ENCODE measurements around the gene MAP3K7. TPM values are rescaled to one million over a fixed set of nuclear protein-coding genes. Genes with fewer than 3 reads are reported as not detected.

Gene MAP3K7
- total and polyA plus RNA-seq, 10 donors: 15.6 to 56.9 (median 39.8) TPM

- no peak for TF ChIP-seq POLR2AphosphoS5 (IDR thresholded peaks at IDR 0.05)
- no peak for TF ChIP-seq CTCF (IDR thresholded peaks at IDR 0.05 in 8 of 11, conservative IDR thresholded peaks at IDR 0.05 in 3 of 11)
- TF ChIP-seq POLR2A (IDR thresholded peaks at IDR 0.05): no peak
- H3K4me1 ChIP-seq: peaks cover 0 to 6% (median 0%) of the 10 kb centered on the region in 6 donors
- H3K27ac ChIP-seq: no peak overlapping the region
- H3K4me3 ChIP-seq: no peak overlapping the region
- no peaks in the 10 kb centered on the region for H3K36me3 ChIP-seq
- no peaks in the 10 kb centered on the region for H3K27me3 ChIP-seq (replicated peaks in 1 of 7)
- no peak for DNase-seq
- intact Hi-C loops (cut with DNase I; ENCODE audit: low total_unique reads): no loop called here
- no peaks in the 10 kb centered on the region for H3K9me3 ChIP-seq
- 89 to 95% (median 94%) methylated on average over 6 of the region's 6 CpGs for WGBS, 5 donors
Observed at GRCh38 chr6:90492798-90493197, 94.1 kb downstream of the MAP3K7 start.

- TF ChIP-seq CTCF (IDR thresholded peaks at IDR 0.05 in 8 of 11, conservative IDR thresholded peaks at IDR 0.05 in 3 of 11) (no peak), POLR2A (IDR thresholded peaks at IDR 0.05) (no peak), POLR2AphosphoS5 (IDR thresholded peaks at IDR 0.05) (no peak)
- intact Hi-C loops (cut with DNase I; ENCODE audit: low total_unique reads): no loop called here
- H3K9me3 ChIP-seq: no peaks in the 10 kb centered on the region
- no peaks in the 10 kb centered on the region for H3K36me3 ChIP-seq
- WGBS, 5 donors: 68 to 92% (median 78%) methylated on average over 1 of the region's 1 CpG
- H3K27me3 ChIP-seq (replicated peaks in 1 of 7): no peaks in the 10 kb centered on the region
- no peak overlapping the region for H3K4me3 ChIP-seq
- no peak for DNase-seq
- H3K27ac ChIP-seq: no peak overlapping the region
- peaks cover 0 to 6% (median 0%) of the 10 kb centered on the region in 6 donors for H3K4me1 ChIP-seq
Observed at GRCh38 chr6:90492369-90492768, 94.5 kb downstream of the MAP3K7 start.

GRCh38 chr6:90490030-90490716, 96.7 kb downstream of the MAP3K7 start:
- Histone ChIP-seq H3K36me3 (no peaks in the 10 kb centered on the region), H3K9me3 (peaks cover 0 to 10% (median 0%) of the 10 kb centered on the region in 8 donors), H3K27ac (no peak overlapping the region), H3K4me1 (peaks cover 0 to 6% (median 0%) of the 10 kb centered on the region in 6 donors), H3K4me3 (no peak overlapping the region), H3K27me3 (replicated peaks in 1 of 7) (no peaks in the 10 kb centered on the region)
- TF ChIP-seq CTCF (IDR thresholded peaks at IDR 0.05 in 8 of 11, conservative IDR thresholded peaks at IDR 0.05 in 3 of 11): no peak
- no peak for TF ChIP-seq POLR2AphosphoS5 (IDR thresholded peaks at IDR 0.05)
- no peak for TF ChIP-seq POLR2A (IDR thresholded peaks at IDR 0.05)
- intact Hi-C loops (cut with DNase I; ENCODE audit: low total_unique reads): no loop called here
- 73 to 85% (median 80%) methylated on average over 4 of the region's 4 CpGs for WGBS, 5 donors
- no peak for DNase-seq

- intact Hi-C loops (cut with DNase I; ENCODE audit: low total_unique reads): no loop called here
- no peaks in the 10 kb centered on the region for H3K27me3 ChIP-seq (replicated peaks in 1 of 7)
- no peak overlapping the region for H3K27ac ChIP-seq
- peaks cover 0 to 5% (median 0%) of the 10 kb centered on the region in 6 donors for H3K4me1 ChIP-seq
- H3K9me3 ChIP-seq: peaks cover 0 to 10% (median 0%) of the 10 kb centered on the region in 8 donors
- no peak overlapping the region for H3K4me3 ChIP-seq
- TF ChIP-seq POLR2AphosphoS5 (IDR thresholded peaks at IDR 0.05): no peak
- TF ChIP-seq POLR2A (IDR thresholded peaks at IDR 0.05): no peak
- TF ChIP-seq CTCF (IDR thresholded peaks at IDR 0.05 in 8 of 11, conservative IDR thresholded peaks at IDR 0.05 in 3 of 11): no peak
- no peak for DNase-seq
- H3K36me3 ChIP-seq: no peaks in the 10 kb centered on the region
Observed at GRCh38 chr6:90488816-90489215, 98.1 kb downstream of the MAP3K7 start.
